ENCODE results near the gene ZNF776. TPM values are rescaled to one million over a fixed set of nuclear protein-coding genes. Genes with fewer than 3 reads are reported as not detected.

The ZNF776 gene
- 23.9 and 29.6 TPM in 2 replicates for total RNA-seq (ENCODE audit: low replicate concordance)
- long read RNA-seq, full-length matches to known transcripts = 1 of 14 reads
- long read RNA-seq, partial matches to known transcripts = 1 of 14 reads
- long read RNA-seq, other reads (novel, unspliced or antisense) = 12 of 14 reads

- no peaks in the 10 kb centered on the region for H3K27me3 Mint-ChIP-seq
- peak; percentile 73 for DNase-seq (ENCODE audit: extremely low spot score, unreplicated experiment)
- no peak for TF ChIP-seq CTCF (conservative IDR thresholded peaks at IDR 0.05)
- H3K27ac Mint-ChIP-seq = peak within 1 kb of the TSS; percentile 94
- peaks cover 46% of the 10 kb centered on the region for H3K36me3 Mint-ChIP-seq
- peak within 1 kb of the TSS; percentile 93 for H3K4me3 Mint-ChIP-seq
- H3K9me3 Mint-ChIP-seq = peaks cover 26% of the 10 kb centered on the region
- peaks cover 15% of the 10 kb centered on the region for H3K4me1 Mint-ChIP-seq (ENCODE audit: unreplicated experiment)
These were observed at the start of gene ZNF776 for GRCh38 chr19:57746580-57747471. ZNF776 (plus strand) TSS chr19:57746815; CDS start chr19:57747059, 244 bp downstream.

- Mint-ChIP-seq H3K4me1 (ENCODE audit: unreplicated experiment) (no peaks in the 10 kb centered on the region), H3K9me3 (peaks cover 58% of the 10 kb centered on the region), H3K27me3 (no peaks in the 10 kb centered on the region), H3K27ac (no peak overlapping the region), H3K36me3 (peaks cover 89% of the 10 kb centered on the region), H3K4me3 (no peak overlapping the region)
- no peak for DNase-seq (ENCODE audit: extremely low spot score, unreplicated experiment)
- no peak for TF ChIP-seq CTCF (conservative IDR thresholded peaks at IDR 0.05)
These were observed 45.0 kb upstream of the ZNF776 start for GRCh38 chr19:57701625-57702024.

GRCh38 chr19:57706346-57706745 is 40.3 kb upstream of the ZNF776 start:
- no peak for TF ChIP-seq CTCF (conservative IDR thresholded peaks at IDR 0.05)
- H3K4me1 Mint-ChIP-seq (ENCODE audit: unreplicated experiment) = peaks cover 17% of the 10 kb centered on the region
- peaks cover 3% of the 10 kb centered on the region for H3K27me3 Mint-ChIP-seq
- peaks cover 71% of the 10 kb centered on the region for H3K36me3 Mint-ChIP-seq
- H3K4me3 Mint-ChIP-seq = peak overlapping the region; percentile 61
- DNase-seq (ENCODE audit: extremely low spot score, unreplicated experiment) = no peak
- peaks cover 48% of the 10 kb centered on the region for H3K9me3 Mint-ChIP-seq
- peak overlapping the region; percentile 50 for H3K27ac Mint-ChIP-seq

- DNase-seq (ENCODE audit: extremely low spot score, unreplicated experiment) = peak; percentile 69
- Mint-ChIP-seq H3K27me3 (peaks cover 3% of the 10 kb centered on the region), H3K36me3 (peaks cover 53% of the 10 kb centered on the region), H3K27ac (peak within 1 kb of the TSS; percentile 91), H3K9me3 (peaks cover 44% of the 10 kb centered on the region), H3K4me1 (ENCODE audit: unreplicated experiment) (peaks cover 17% of the 10 kb centered on the region), H3K4me3 (peak within 1 kb of the TSS; percentile 93)
- TF ChIP-seq CTCF (conservative IDR thresholded peaks at IDR 0.05) = no peak
These were observed 37.8 kb upstream of the ZNF776 start, which contains the start of gene ZNF154 for GRCh38 chr19:57708641-57709361. ZNF154 (minus strand) TSS chr19:57709204; CDS start chr19:57708971, 233 bp downstream.

GRCh38 chr19:57709616-57710015 is 37.0 kb upstream of the ZNF776 start:
- peak overlapping the region; percentile 93 for H3K4me3 Mint-ChIP-seq
- DNase-seq (ENCODE audit: extremely low spot score, unreplicated experiment) = peak; percentile 20
- peak overlapping the region; percentile 91 for H3K27ac Mint-ChIP-seq
- no peak for TF ChIP-seq CTCF (conservative IDR thresholded peaks at IDR 0.05)
- H3K27me3 Mint-ChIP-seq = peaks cover 3% of the 10 kb centered on the region
- H3K9me3 Mint-ChIP-seq = peaks cover 36% of the 10 kb centered on the region
- peaks cover 52% of the 10 kb centered on the region for H3K36me3 Mint-ChIP-seq
- H3K4me1 Mint-ChIP-seq (ENCODE audit: unreplicated experiment) = peaks cover 17% of the 10 kb centered on the region

All from type B pancreatic cell (in vitro differentiated cells).